Activated CD8-positive, alpha-beta T cell treated with anti-CD3 and anti-CD28 coated beads, Interleukin-2, amount 10 ng/mL, durations not matched to agents 7 days and 5 days (primary cell): ENCODE measurements around the gene CCR5AS.
A peak's percentile ranks its signal among the peaks of the same experiment; 100 is the strongest.
"Not testable (repeated sequence)": the region's sequence is repeated elsewhere in the genome, so short reads cannot be mapped to it uniquely, and the experiment has no call there.

Experiments used
- ATAC-seq: fragments of 150-1000 bp; cut with Tn5 transposase; one replicate; pipeline ENCODE4 v1.10.0; 2021; ENCODE audit warnings: moderate library complexity
- CTCF ChIA-PET: fragments of 350-600 bp; sonication (Branson Sonifier 250); formaldehyde crosslinking; loops from one replicate; lab custom pipeline; 2021; ENCODE audit warnings: antibody characterized with exemption; lab: Charles Lee
- POLR2A ChIA-PET: fragments of 350-600 bp; sonication (Branson Sonifier 250); formaldehyde crosslinking; loops from one replicate; lab custom pipeline; 2021; ENCODE audit warnings: antibody characterized with exemption; lab: Charles Lee
- DNase-seq: peaks from one replicate; pipeline ENCODE4 v3.0.0-alpha.2; 2020
- H3K27ac Mint-ChIP-seq: one replicate; pipeline ENCODE4 v1.8.0; 2021; ENCODE audit warnings: mild to moderate bottlenecking, mixed read lengths
- H3K27me3 Mint-ChIP-seq: one replicate; pipeline ENCODE4 v1.8.0; 2021; ENCODE audit warnings: low read depth, mixed read lengths
- H3K36me3 Mint-ChIP-seq: one replicate; pipeline ENCODE4 v1.8.0; 2021; ENCODE audit warnings: low read depth, mixed read lengths
- H3K4me1 Mint-ChIP-seq: one replicate; pipeline ENCODE4 v1.8.0; 2021; ENCODE audit warnings: low read depth, mixed read lengths
- H3K4me3 Mint-ChIP-seq: one replicate; pipeline ENCODE4 v1.8.0; 2021; ENCODE audit warnings: mild to moderate bottlenecking, mixed read lengths
- H3K9me3 Mint-ChIP-seq: one replicate; pipeline ENCODE4 v1.8.0; 2022; ENCODE audit warnings: mixed read lengths; ENCODE audit not compliant: insufficient read depth

CCR5AS gene

GRCh38 chr3:46414739-46415138, 7.9 kb upstream of the CCR5AS start:
- ATAC-seq (no peak), DNase-seq (no peak)
- H3K9me3 Mint-ChIP-seq: no peaks in the 10 kb centered on the region
- no peaks in the 10 kb centered on the region for H3K27me3 Mint-ChIP-seq
- H3K27ac Mint-ChIP-seq: no peak overlapping the region
- peaks cover 7% of the 10 kb centered on the region for H3K36me3 Mint-ChIP-seq
- no peak overlapping the region for H3K4me3 Mint-ChIP-seq
- H3K4me1 Mint-ChIP-seq: peaks cover 32% of the 10 kb centered on the region
- POLR2A ChIA-PET: no interaction called here
- CTCF ChIA-PET: no interaction called here

- ATAC-seq: no peak
- no peak for DNase-seq
- H3K27ac Mint-ChIP-seq: no peak overlapping the region
- ChIA-PET POLR2A (no interaction called here), CTCF (no interaction called here)
- peaks cover 39% of the 10 kb centered on the region for H3K4me1 Mint-ChIP-seq
- H3K9me3 Mint-ChIP-seq: no peaks in the 10 kb centered on the region
- no peaks in the 10 kb centered on the region for H3K27me3 Mint-ChIP-seq
- H3K36me3 Mint-ChIP-seq: peaks cover 13% of the 10 kb centered on the region
- H3K4me3 Mint-ChIP-seq: no peak overlapping the region
Observed at GRCh38 chr3:46413951-46414350, 7.1 kb upstream of the CCR5AS start.

GRCh38 chr3:46412786-46413298, 6.0 kb upstream of the CCR5AS start:
- ATAC-seq (no peak), DNase-seq (no peak)
- Mint-ChIP-seq H3K4me1 (peaks cover 50% of the 10 kb centered on the region), H3K27ac (no peak overlapping the region), H3K36me3 (peaks cover 25% of the 10 kb centered on the region), H3K4me3 (no peak overlapping the region), H3K27me3 (no peaks in the 10 kb centered on the region), H3K9me3 (no peaks in the 10 kb centered on the region)
- ChIA-PET POLR2A (no interaction called here), CTCF (no interaction called here)

- Mint-ChIP-seq H3K27me3 (no peaks in the 10 kb centered on the region), H3K9me3 (no peaks in the 10 kb centered on the region), H3K4me3 (no peak overlapping the region), H3K4me1 (peaks cover 53% of the 10 kb centered on the region), H3K27ac (no peak overlapping the region), H3K36me3 (peaks cover 27% of the 10 kb centered on the region)
- ATAC-seq (no peak), DNase-seq (no peak)
- POLR2A ChIA-PET: no interaction called here
- CTCF ChIA-PET: interaction anchor here (0.5 to 1.4 kb wide), 2 partner anchors 19 to 27 kb away, joined by 3 to 5 read pairs; no protein-coding TSS in a partner anchor
Observed at GRCh38 chr3:46411271-46411670, 4.4 kb upstream of the CCR5AS start.

GRCh38 chr3:46410669-46411068, 3.8 kb upstream of the CCR5AS start:
- DNase-seq (no peak), ATAC-seq (no peak)
- no peak overlapping the region for H3K27ac Mint-ChIP-seq
- ChIA-PET POLR2A (interaction anchor here (1.6 kb wide), 1 partner anchor 27 kb away, joined by 6 read pairs; no protein-coding TSS in a partner anchor), CTCF (interaction anchor here (0.5 to 1.4 kb wide), 3 partner anchors 20 to 78 kb away, joined by 3 to 5 read pairs (median 4); no protein-coding TSS in a partner anchor)
- H3K4me1 Mint-ChIP-seq: peaks cover 49% of the 10 kb centered on the region
- peaks cover 27% of the 10 kb centered on the region for H3K36me3 Mint-ChIP-seq
- no peaks in the 10 kb centered on the region for H3K27me3 Mint-ChIP-seq
- H3K9me3 Mint-ChIP-seq: no peaks in the 10 kb centered on the region
- no peak overlapping the region for H3K4me3 Mint-ChIP-seq

- H3K27ac Mint-ChIP-seq: peak overlapping the region; percentile 69
Observed at GRCh38 chr3:46409739-46410489, 3.0 kb upstream of the CCR5AS start.

GRCh38 chr3:46408853-46409252, 2.0 kb upstream of the CCR5AS start:
- Mint-ChIP-seq H3K4me3 (peak overlapping the region; percentile 87), H3K9me3 (no peaks in the 10 kb centered on the region), H3K27ac (peak overlapping the region; percentile 14), H3K36me3 (peaks cover 27% of the 10 kb centered on the region), H3K4me1 (peaks cover 48% of the 10 kb centered on the region), H3K27me3 (peaks cover 2% of the 10 kb centered on the region)
- CTCF ChIA-PET: interaction anchor here (0.7 to 2.8 kb wide), 11 partner anchors 9 to 150 kb away, joined by 3 to 17 read pairs (median 4); partner anchors contain the start of gene CCR5
- POLR2A ChIA-PET: interaction anchor here (1.6 kb wide), 1 partner anchor 25 kb away, joined by 6 read pairs; no protein-coding TSS in a partner anchor
- ATAC-seq (no peak), DNase-seq (no peak)

More at GRCh38 chr3:46409739-46410489, 3.0 kb upstream of the CCR5AS start:
- DNase-seq: peak; percentile 42
- POLR2A ChIA-PET: interaction anchor here (1.6 kb wide), 1 partner anchor 26 kb away, joined by 6 read pairs; no protein-coding TSS in a partner anchor
- Mint-ChIP-seq H3K27me3 (no peaks in the 10 kb centered on the region), H3K36me3 (peaks cover 27% of the 10 kb centered on the region), H3K9me3 (no peaks in the 10 kb centered on the region), H3K4me1 (peaks cover 48% of the 10 kb centered on the region), H3K4me3 (peak overlapping the region; percentile 57)
- no peak for ATAC-seq
- CTCF ChIA-PET: interaction anchor here (1.0 to 2.8 kb wide), 6 partner anchors 26 to 134 kb away, joined by 3 to 17 read pairs (median 4); partner anchors contain the start of gene CCR5

GRCh38 chr3:46407970-46408369, 1.1 kb upstream of the CCR5AS start:
- CTCF ChIA-PET: interaction anchor here (0.7 to 2.8 kb wide), 16 partner anchors 8 to 311 kb away, joined by 3 to 17 read pairs (median 4); no protein-coding TSS in a partner anchor
- Mint-ChIP-seq H3K27ac (peak overlapping the region; percentile 81), H3K4me1 (peaks cover 47% of the 10 kb centered on the region), H3K4me3 (peak overlapping the region; percentile 87), H3K9me3 (no peaks in the 10 kb centered on the region), H3K27me3 (peaks cover 7% of the 10 kb centered on the region), H3K36me3 (peaks cover 27% of the 10 kb centered on the region)
- DNase-seq (no peak), ATAC-seq (no peak)
- POLR2A ChIA-PET: interaction anchor here (0.8 to 1.9 kb wide), 5 partner anchors 16 to 203 kb away, joined by 3 to 8 read pairs (median 4); no protein-coding TSS in a partner anchor

- peaks cover 30% of the 10 kb centered on the region for H3K36me3 Mint-ChIP-seq
- peaks cover 41% of the 10 kb centered on the region for H3K4me1 Mint-ChIP-seq
- DNase-seq: no peak
- no peak for ATAC-seq
- H3K4me3 Mint-ChIP-seq: peak overlapping the region; percentile 87
- H3K27me3 Mint-ChIP-seq: peaks cover 10% of the 10 kb centered on the region
- CTCF ChIA-PET: interaction anchor here (0.6 to 2.6 kb wide), 7 partner anchors 8 to 223 kb away, joined by 3 to 11 read pairs (median 3); no protein-coding TSS in a partner anchor
- no peaks in the 10 kb centered on the region for H3K9me3 Mint-ChIP-seq
- peak overlapping the region; percentile 93 for H3K27ac Mint-ChIP-seq
- POLR2A ChIA-PET: interaction anchor here (1.3 to 1.9 kb wide), 3 partner anchors 10 to 132 kb away, joined by 3 to 8 read pairs (median 6); no protein-coding TSS in a partner anchor
Observed at GRCh38 chr3:46406443-46406787, 451 bp downstream of the CCR5AS start.

GRCh38 chr3:46405301-46406019, 1.4 kb downstream of the CCR5AS start:
- Mint-ChIP-seq H3K9me3 (no peaks in the 10 kb centered on the region), H3K27me3 (peaks cover 10% of the 10 kb centered on the region), H3K4me3 (no peak overlapping the region), H3K4me1 (peaks cover 41% of the 10 kb centered on the region), H3K27ac (no peak overlapping the region), H3K36me3 (peaks cover 30% of the 10 kb centered on the region)
- ATAC-seq: no peak
- ChIA-PET CTCF (interaction anchor here (1.2 kb wide), 1 partner anchor 10 kb away, joined by 3 read pairs; no protein-coding TSS in a partner anchor), POLR2A (no interaction called here)
- no peak for DNase-seq

- H3K27me3 Mint-ChIP-seq, DNase-seq, H3K9me3 Mint-ChIP-seq, H3K36me3 Mint-ChIP-seq, H3K4me3 Mint-ChIP-seq, ATAC-seq, H3K27ac Mint-ChIP-seq: not testable (repeated sequence)
- POLR2A ChIA-PET: interaction anchor here (0.7 to 1.2 kb wide), 2 partner anchors 20 to 118 kb away, joined by 3 read pairs; no protein-coding TSS in a partner anchor
- CTCF ChIA-PET: interaction anchor here (1.2 kb wide), 1 partner anchor 25 kb away, joined by 3 read pairs; no protein-coding TSS in a partner anchor
- peaks cover 18% of the 10 kb centered on the region for H3K4me1 Mint-ChIP-seq
Observed at GRCh38 chr3:46402902-46403301, 4.0 kb downstream of the CCR5AS start.
